KMS-11 (cell line): ENCODE measurements around the gene A2M.

Experiments used
- H2AFZ ChIP-seq: fragments of 200-600 bp; sonication (generic); 2 replicates; pipeline ENCODE4 v1.6.1; 2016; ENCODE audit warnings: antibody characterized with exemption, mixed run types, low read depth
- H3K27ac ChIP-seq: fragments of 200-600 bp; sonication (generic); 2 replicates; pipeline ENCODE4 v1.6.1; 2016; ENCODE audit warnings: mild to moderate bottlenecking, mixed run types
- H3K27me3 ChIP-seq: fragments of 200-600 bp; sonication (generic); 2 replicates; pipeline ENCODE4 v1.6.1; 2017; ENCODE audit warnings: mild to moderate bottlenecking, low read depth, mixed run types, moderate library complexity; ENCODE audit not compliant: insufficient read depth
- H3K36me3 ChIP-seq: fragments of 200-600 bp; sonication (generic); 2 replicates; pipeline ENCODE4 v1.6.1; 2017; ENCODE audit warnings: mild to moderate bottlenecking, mixed run types; ENCODE audit not compliant: insufficient read depth
- H3K4me1 ChIP-seq: fragments of 200-600 bp; sonication (generic); 2 replicates; pipeline ENCODE4 v1.6.1; 2016; ENCODE audit warnings: mild to moderate bottlenecking, low read depth, mixed run types; ENCODE audit not compliant: poor library complexity, severe bottlenecking
- H3K4me2 ChIP-seq: fragments of 200-600 bp; sonication (generic); 2 replicates; pipeline ENCODE4 v1.7.0; 2016; ENCODE audit warnings: mild to moderate bottlenecking, mixed run types
- H3K4me3 ChIP-seq: fragments of 200-600 bp; sonication (generic); IDR thresholded peaks from 2 replicates; pipeline ENCODE4 v1.6.1; 2017; ENCODE audit warnings: low read depth, low read length, mixed read lengths; ENCODE audit not compliant: insufficient read depth
- H3K79me2 ChIP-seq: fragments of 200-600 bp; sonication (generic); 2 replicates; pipeline ENCODE4 v1.6.1; 2016; ENCODE audit warnings: low read depth, mixed run types; ENCODE audit not compliant: insufficient read depth
- H3K9ac ChIP-seq: fragments of 200-600 bp; sonication (generic); 2 replicates; pipeline ENCODE4 v1.6.1; 2016; ENCODE audit warnings: mild to moderate bottlenecking, mixed run types
- H4K20me1 ChIP-seq: fragments of 200-600 bp; sonication (generic); 2 replicates; pipeline ENCODE4 v1.6.1; 2016; ENCODE audit warnings: mild to moderate bottlenecking, mixed run types; ENCODE audit not compliant: insufficient read depth
- CTCF ChIP-seq: fragments of 200-600 bp; sonication (generic); conservative IDR thresholded peaks from 2 replicates; pipeline ENCODE4 v1.6.1; 2017; ENCODE audit warnings: low read depth, mild to moderate bottlenecking, antibody characterized with exemption, low read length, moderate library complexity, mixed read lengths

A2M gene

GRCh38 chr12:9124383-9125031, 8.8 kb upstream of the A2M start:
- Histone ChIP-seq H3K4me3 (no peak overlapping the region), H2AFZ (no peak overlapping the region), H3K27ac (no peak overlapping the region), H3K9ac (no peak overlapping the region), H3K4me1 (no peaks in the 10 kb centered on the region), H3K36me3 (no peaks in the 10 kb centered on the region), H4K20me1 (no peaks in the 10 kb centered on the region), H3K4me2 (no peak overlapping the region), H3K27me3 (no peaks in the 10 kb centered on the region), H3K79me2 (no peaks in the 10 kb centered on the region)
- no peak for TF ChIP-seq CTCF

- Histone ChIP-seq H3K4me3 (no peak overlapping the region), H3K27ac (no peak overlapping the region), H3K79me2 (no peaks in the 10 kb centered on the region), H3K9ac (no peak overlapping the region), H4K20me1 (no peaks in the 10 kb centered on the region), H2AFZ (no peak overlapping the region), H3K36me3 (no peaks in the 10 kb centered on the region), H3K4me1 (no peaks in the 10 kb centered on the region), H3K4me2 (no peak overlapping the region), H3K27me3 (no peaks in the 10 kb centered on the region)
- no peak for TF ChIP-seq CTCF
These were observed 8.2 kb upstream of the A2M start for GRCh38 chr12:9123781-9124382.

- H3K4me3 ChIP-seq, result no peak overlapping the region
- no peak overlapping the region for H3K9ac ChIP-seq
- H3K4me1 ChIP-seq, result no peaks in the 10 kb centered on the region
- H2AFZ ChIP-seq, result no peak overlapping the region
- H3K27me3 ChIP-seq, result no peaks in the 10 kb centered on the region
- H3K4me2 ChIP-seq, result no peak overlapping the region
- no peak overlapping the region for H3K27ac ChIP-seq
- H3K36me3 ChIP-seq, result no peaks in the 10 kb centered on the region
- no peak for TF ChIP-seq CTCF
- H3K79me2 ChIP-seq, result no peaks in the 10 kb centered on the region
- H4K20me1 ChIP-seq, result no peaks in the 10 kb centered on the region
These were observed 6.4 kb upstream of the A2M start for GRCh38 chr12:9122091-9122609.

GRCh38 chr12:9120487-9121184, 4.9 kb upstream of the A2M start:
- H3K79me2 ChIP-seq, result no peaks in the 10 kb centered on the region
- TF ChIP-seq CTCF, result no peak
- H3K4me2 ChIP-seq, result no peak overlapping the region
- H3K9ac ChIP-seq, result no peak overlapping the region
- no peak overlapping the region for H3K4me3 ChIP-seq
- H4K20me1 ChIP-seq, result no peaks in the 10 kb centered on the region
- no peak overlapping the region for H2AFZ ChIP-seq
- no peaks in the 10 kb centered on the region for H3K4me1 ChIP-seq
- no peaks in the 10 kb centered on the region for H3K27me3 ChIP-seq
- no peak overlapping the region for H3K27ac ChIP-seq
- H3K36me3 ChIP-seq, result no peaks in the 10 kb centered on the region
